Gastrocnemius medialis (tissue), 4 donors: ENCODE results near the gene VAMP5.

Source experiments
- CTCF ChIP-seq, 5 experiments: fragments of 450-650 bp in 3 of 5; fragments of 200-600 bp in 2 of 5; sonication (generic) in 2 of 5; IDR thresholded peaks in 4 of 5; conservative IDR thresholded peaks in 1 of 5; 1 replicate in 4 of 5; 2 replicates in 1 of 5; pipeline ENCODE4 v1.5.1; 2016 to 2019; ENCODE audit warnings: antibody characterized with exemption in 5 of 5, mild to moderate bottlenecking in 3 of 5, moderate library complexity in 3 of 5
- POLR2A ChIP-seq, 2 donors: fragments of 450-650 bp; IDR thresholded peaks; one replicate each; pipeline ENCODE4 v1.6.1; 2017; ENCODE audit warnings: antibody characterized with exemption in 2 of 2, mild to moderate bottlenecking in 2 of 2, moderate library complexity in 2 of 2

GRCh38 chr2:85591563-85591962 lies 7.3 kb downstream of the VAMP5 start:
- TF ChIP-seq CTCF (IDR thresholded peaks at IDR 0.05 in 4 of 5, conservative IDR thresholded peaks at IDR 0.05 in 1 of 5) (no peak), POLR2A (IDR thresholded peaks at IDR 0.05) (no peak)
